ENCODE results near the gene GAREM1.
A peak's percentile ranks its signal among the peaks of the same experiment; 100 is the strongest.

Gene GAREM1

DNA sequence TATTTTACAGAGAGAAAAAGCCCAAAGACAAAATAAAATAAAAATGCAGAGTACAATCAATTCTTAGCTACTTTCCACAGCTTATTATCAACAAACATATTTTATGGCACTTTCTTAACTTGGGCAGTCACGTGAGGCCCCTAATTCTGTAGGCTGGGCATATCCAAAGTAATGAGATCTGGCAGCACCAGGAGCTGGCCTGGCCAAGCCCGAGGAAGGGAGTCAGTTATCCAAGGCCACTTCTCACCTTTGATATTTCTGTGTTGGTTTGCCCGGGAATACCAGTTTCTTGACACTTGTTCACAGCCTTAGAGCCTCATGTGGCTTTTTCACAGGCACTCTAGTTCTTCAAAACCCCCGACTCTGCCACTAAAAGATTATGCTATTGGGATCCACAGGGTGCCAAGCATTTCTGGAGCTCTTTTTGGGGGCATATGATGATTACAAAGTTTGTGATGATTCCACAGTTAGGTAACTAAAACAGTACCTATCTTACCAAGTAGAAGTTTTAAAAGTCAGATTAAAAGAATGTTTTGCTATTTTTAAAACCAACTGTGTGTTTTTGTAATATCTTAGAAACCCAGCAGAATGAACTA, 190.4 kb downstream of the GAREM1 start:
- no peak for DNase-seq
- intact Hi-C loops (cut with DNase I) = no loop called here

DNA sequence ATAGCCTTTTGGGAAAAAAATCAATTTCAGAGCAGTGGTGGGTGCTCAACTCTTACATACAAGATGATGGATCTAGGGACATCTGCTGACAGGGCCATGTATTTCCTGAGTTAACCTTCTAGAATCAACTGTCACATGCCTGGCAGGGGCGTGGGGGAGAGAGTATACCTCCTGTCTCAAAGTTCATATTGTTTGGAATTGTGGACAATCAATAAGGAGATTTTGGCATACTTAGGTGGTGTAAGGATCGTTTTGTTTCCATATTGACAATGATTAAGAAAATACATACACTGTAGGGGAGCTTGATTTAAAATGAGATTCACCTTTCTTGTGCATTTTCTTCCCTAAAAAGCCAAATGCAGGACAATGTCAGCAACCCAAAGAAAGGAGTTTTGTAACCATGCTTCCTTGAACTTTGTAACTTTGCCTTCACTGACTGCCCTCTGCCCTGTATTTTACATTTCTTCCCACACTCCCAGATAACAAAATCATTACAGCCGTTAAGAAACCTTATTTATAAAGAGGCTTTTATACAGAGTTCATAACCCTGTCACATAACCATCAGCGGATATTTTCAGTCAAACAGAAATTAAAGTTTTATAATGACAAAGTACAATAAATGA, 192.4 kb downstream of the GAREM1 start:
- DNase-seq = no peak
- intact Hi-C loops (cut with DNase I) = no loop called here

DNA sequence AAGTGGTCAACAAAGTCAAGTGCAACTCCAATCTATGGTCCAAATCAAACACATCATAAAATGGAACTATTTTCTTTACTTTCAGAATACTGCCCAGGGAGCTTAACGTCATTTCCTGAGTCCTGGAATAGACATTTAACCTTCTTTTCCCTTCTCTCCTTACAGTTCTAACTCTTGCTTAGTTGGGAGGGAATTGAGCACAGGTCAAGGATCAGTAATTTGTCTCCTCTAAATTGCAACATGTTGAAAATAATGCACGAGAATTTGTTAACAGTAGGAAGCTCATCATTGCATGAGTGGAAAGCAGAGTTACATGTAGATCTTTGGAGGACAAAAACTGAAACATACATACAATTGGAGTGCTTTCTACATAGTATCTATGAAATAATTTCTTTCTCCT, 193.1 kb downstream of the GAREM1 start:
- no peak for DNase-seq
- intact Hi-C loops (cut with DNase I) = no loop called here

DNA sequence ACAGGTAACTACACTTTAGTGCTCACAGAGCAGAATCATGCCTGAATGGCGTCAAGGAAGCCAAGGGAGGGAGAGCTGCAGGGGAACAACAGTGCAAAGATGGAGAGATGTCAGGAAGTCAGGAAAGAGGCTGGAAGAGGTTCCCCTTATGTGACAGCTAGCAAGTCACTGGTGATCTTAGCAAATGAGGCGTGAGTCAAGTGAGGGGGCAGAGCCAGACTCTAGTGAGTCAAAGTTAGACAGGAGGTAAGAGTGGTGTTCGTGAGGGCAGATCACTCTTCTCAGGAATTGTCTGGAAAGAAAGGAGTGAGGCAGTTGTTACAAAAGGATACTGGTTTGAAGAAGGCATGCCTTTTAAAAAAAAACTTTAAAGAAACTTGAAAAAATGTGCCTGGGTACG, 193.8 kb downstream of the GAREM1 start:
- intact Hi-C loops (cut with DNase I) = no loop called here
- DNase-seq = peak in 19 of 42 donors; percentile 15 to 69 (median 39)

DNA sequence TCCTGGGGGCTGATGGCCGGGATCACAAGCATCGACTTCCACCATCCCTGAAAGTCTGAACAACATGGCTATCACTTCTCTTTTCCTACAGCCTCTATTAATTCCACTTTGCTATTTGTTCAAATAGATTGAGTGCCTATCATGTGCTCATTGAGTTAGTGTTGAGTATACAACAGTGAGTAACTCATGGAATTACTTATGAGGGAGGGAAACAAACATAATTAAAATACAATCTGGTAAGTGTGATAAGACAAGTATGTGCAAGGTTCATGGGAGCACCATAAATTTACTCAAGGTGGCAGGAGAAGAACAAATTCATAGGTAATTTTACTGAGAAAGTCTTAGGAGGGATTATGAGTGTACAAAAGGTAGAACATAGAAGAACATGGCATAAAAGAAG, 194.4 kb downstream of the GAREM1 start:
- intact Hi-C loops (cut with DNase I) = no loop called here
- DNase-seq = no peak

DNA sequence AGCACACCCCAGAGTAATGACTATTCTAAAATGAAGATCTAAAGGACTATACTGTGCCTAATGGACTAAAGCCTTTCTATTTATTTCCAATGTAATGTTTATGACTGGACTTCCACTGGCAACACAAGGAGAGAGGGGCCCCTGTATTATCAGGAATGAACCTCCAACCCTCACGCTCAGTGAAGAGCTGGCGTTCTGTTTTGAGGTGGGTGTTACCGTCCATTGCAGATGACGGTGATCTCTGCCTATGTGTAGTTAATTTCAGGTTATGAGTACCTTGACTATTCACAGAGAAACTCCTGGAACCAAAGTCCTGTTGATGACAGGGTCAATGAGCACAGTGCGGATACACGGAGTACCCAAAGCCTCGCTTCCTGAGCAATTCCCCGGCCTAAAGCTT, 195.5 kb downstream of the GAREM1 start:
- no peak for DNase-seq

DNA sequence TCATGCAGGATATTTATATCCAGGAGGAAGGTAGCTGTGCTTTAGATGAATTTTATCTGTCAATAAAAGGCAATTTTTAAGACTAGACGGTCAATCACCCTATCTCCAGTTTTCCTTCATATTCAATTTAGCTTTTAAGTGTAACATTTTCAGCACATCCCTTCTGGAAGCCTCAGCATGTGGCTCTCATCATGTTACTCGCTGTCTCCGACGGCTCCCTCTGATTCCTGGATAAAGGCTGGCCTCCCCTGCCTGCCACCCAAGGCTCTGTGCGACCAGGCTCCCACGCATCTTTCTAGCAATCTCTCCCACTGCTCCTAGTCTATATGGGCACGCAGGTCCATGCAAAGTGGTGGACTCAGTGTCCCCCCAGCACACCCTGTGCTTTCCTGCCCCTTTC, 196.4 kb downstream of the GAREM1 start:
- DNase-seq = no peak
- intact Hi-C loops (cut with DNase I) = loop anchor here (5.0 kb wide), 2 partner anchors 198 to 278 kb away; partner anchors contain the start of gene GAREM1

More for the DNA sequence above, 195.5 kb downstream of the GAREM1 start:
- intact Hi-C loops (cut with DNase I) = no loop called here

DNA sequence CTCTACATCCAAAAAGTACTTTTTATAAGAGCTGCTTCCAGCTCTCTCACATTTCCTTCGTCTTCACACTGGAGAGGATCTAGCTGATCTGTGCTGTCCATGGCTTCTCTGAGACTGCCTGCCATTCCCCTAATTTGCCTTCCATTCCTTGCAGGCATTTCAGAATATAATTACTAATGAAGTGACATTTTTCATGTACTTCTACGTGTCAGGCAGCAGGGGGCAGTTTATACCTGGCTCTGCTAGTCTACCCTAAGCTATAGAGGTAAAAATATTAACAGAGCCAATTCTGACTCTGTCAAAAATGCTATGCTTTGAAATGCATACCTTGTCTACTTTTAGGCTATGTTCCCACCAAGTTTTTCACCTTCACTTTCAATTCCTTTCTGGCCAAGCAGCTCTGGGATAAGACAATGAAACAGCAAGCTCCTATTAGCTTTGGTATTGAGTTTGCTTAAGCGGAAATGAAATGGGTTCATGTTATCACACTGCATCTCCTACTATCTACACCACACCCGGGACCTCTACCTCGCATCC, 198.9 kb downstream of the GAREM1 start:
- DNase-seq = peak in 33 of 42 donors; percentile 15 to 76 (median 50)
- intact Hi-C loops (cut with DNase I) = loop anchor here (5.0 kb wide), 2 partner anchors 201 to 281 kb away; partner anchors contain the start of gene GAREM1

DNA sequence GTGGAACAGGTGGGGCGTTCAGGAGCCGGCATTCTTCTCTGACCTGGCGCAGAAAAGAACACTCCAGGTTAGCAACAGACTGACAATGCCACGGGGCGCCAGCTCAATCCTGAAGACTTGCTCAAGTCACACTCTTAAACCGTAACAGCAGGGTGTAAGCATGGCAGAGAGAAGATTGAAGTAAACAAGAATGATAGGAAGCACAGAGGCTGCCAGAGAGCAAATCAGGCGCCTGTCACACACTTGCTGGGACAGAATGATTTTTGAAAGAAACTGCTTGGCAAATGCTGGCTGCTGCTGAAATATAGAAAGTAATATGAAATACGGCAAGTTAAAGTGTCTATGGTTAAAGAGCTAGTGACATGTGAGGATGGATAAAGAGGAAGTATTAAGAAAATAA, 200.3 kb downstream of the GAREM1 start:
- intact Hi-C loops (cut with DNase I) = loop anchor here (5.0 kb wide), 2 partner anchors 202 to 282 kb away; partner anchors contain the start of gene GAREM1
- no peak for DNase-seq

DNA sequence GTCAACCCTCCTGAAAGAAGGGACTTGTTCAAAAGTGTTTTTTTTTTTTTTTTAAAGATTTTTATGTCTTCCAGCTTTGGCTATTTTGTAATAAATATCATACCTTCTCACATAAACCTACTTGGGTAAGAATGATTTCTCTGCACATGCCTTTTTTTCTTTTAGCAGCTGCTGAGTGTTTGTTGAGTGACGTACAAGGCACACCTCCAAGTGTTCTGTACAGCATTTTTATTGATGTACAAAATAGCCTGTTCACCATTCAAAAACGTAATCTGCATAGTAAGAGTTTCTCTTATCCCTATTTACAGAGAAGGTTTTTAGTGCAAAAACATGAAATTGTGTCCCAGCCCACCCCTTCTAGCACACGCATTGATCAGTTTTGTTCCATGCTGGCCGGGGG, 203.2 kb downstream of the GAREM1 start:
- intact Hi-C loops (cut with DNase I) = no loop called here
- DNase-seq = no peak

DNA sequence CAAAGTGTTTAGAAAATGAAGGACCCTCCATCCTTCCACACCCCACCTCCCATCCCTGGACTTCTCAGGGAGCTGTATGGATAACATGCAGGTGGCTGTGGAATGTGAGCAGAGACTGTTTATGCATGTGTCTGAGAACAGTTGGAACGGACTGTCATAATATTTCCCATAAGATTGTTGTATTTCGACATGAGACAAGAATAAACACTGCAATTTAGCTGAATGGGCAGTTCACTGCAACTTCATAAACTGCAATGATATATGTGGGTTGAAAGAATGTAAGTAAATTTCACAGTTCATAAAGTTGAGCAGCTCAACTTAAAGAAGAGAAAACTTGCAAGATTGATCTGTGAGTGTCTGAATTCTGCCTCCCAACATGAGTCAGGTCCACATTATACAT, 206.3 kb downstream of the GAREM1 start:
- no peak for DNase-seq
- intact Hi-C loops (cut with DNase I) = no loop called here

DNA sequence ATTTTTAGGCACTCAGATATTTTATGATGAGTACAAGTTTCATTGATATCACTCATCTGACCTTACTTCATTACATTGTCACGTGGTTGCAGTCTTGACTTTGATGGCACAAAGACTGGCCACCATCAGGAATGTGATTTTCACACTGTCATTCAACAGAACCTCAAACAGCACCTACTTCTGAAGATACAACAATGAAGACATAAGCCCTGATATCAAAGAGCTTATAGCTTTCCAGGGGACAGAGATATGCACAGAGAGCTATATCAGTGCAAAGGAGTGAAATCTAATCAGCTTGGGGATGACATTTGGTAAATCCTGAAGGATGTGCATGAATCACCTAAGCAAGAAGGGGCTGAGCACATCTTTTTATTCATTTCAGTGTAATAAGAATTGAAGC, 208.6 kb downstream of the GAREM1 start:
- no peak for DNase-seq
- intact Hi-C loops (cut with DNase I) = no loop called here

DNA sequence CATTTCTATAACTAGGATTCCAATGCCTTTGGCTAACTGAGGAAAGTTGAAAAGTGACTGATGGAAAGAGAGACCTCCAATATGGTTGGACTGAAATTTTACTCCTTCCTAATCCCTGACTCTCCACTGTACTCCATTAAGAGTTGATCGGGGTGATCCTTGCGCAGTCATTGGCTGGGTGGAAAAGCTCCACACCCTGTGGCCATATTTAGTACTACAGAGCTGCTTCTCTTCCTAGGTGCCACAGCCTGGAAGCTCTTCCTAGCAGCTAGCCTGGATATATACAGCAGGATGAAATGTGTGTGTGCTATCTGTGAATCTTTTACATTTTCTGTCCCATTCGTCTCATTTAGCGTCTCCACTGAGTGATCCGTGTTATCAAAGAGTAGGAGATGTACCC, 209.7 kb downstream of the GAREM1 start:
- no peak for DNase-seq
- intact Hi-C loops (cut with DNase I) = no loop called here

DNA sequence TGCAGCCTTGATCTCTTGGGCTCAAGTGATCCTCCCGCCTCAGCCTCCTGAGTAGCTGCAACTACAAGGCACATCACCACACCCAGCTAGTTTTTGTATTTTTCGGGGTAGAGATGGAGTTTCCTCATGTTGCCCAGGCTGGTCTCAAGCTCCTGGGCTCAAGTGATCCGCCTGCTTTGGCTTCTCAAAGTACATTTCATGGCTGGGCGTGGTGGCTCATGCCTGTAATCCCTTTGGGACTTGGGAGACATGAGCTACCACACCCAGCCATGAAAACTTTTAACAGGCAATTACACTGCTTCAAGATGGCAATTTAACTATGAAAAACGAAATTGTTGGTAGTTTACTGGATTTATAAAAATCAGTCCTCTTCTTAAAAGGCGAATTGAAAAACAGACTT, 211.1 kb downstream of the GAREM1 start:
- no peak for DNase-seq
- intact Hi-C loops (cut with DNase I) = no loop called here

DNA sequence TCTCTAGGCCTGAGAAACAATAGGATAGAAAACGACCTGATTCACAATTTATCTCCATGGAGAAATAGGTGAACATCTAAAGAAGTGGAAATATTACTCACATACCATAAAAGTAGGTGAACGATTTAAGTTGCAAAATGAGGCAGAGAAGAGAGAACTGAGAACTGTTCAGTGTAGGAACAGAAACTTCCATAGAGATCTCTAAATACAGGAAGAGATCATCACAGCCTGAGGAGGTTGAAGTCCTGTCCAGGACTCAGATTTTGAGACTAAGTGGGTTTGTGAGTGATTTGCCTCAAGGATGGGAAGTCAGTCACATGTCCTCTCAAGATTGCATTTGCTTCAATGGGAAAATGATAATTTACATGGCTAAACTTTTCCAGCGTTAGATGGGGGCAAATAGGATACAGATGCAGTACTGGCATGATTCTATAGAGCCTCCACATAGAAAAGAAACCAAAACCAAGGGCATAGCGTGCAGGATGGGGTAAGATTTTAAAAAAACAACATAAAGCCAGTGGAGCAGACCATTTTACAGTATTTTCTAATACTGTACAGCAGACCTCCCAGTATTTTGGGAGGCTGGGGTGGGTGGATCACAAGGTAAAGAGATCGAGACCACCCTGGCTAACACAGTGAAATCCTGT, 212.0 kb downstream of the GAREM1 start:
- intact Hi-C loops (cut with DNase I) = no loop called here
- no peak for DNase-seq

DNA sequence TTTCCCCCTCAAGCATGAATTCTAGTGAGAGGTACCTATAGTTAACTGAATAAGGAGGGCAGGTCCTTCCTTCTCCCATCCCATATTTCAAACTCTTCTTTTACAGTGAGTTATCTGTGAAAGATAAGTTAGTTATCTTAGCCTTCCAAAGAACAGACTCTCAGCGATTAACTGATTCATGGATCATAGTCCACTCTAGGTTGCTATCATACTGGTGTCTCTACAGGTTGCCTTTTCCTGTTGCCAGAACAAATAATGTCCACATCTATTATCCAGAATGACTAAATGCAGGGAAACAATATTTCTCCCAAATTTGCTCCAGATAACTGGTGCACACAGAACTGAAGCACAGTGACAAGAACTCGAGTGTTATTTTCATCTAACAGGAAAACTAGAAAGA, 212.5 kb downstream of the GAREM1 start:
- DNase-seq = no peak
- intact Hi-C loops (cut with DNase I) = no loop called here

DNA sequence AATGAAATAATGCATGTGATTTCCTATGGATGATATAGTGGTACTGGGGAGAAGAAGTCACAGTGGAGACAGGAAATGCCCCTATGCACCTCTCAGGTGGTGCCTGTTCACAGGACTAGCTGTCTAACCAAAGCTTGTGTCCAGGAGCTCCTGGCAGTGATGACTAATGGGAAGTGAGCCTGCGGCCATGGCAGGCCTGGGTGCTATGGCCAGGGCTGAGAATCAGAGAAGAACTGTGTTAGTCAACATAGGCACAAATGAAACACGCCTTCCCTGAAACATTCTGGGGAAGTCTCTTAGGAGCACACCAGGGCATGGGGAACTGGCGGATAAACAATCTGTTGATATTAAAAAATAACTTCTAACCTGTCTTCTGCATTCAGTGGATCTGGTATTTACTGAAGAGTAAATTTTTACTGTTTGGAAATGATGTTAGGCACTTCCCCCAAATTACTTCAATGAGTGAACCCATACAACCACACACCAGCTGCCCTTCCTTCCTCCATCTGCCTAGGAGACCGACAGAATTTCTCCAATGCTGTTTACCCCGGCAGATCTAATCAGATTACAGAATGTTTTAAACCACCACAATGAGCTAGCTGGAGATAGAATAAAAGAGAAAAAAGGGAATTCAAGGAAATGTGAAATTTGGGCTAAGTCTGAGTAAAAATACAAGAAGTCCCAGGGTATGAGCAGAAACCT, 213.4 kb downstream of the GAREM1 start:
- intact Hi-C loops (cut with DNase I) = no loop called here
- DNase-seq = no peak

DNA sequence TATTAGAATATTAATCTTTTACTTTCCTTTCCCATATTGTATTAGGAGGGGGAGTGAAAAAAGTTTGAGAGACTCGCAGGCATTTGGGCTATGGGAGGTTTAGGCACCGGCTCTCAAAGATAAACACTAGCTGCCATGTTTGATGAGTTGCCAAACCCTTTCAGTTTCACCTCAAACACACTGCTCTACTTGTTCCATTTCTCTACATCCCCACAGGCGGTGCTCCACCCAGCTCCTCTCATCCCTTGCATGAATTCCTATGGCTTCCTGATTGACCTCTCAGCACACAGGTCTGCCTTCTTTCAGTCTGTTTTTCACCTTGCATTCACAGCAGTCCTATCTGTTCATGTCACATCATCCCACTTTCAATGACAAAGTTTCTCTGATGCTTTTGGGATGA, 215.1 kb downstream of the GAREM1 start:
- intact Hi-C loops (cut with DNase I) = no loop called here
- no peak for DNase-seq

DNA sequence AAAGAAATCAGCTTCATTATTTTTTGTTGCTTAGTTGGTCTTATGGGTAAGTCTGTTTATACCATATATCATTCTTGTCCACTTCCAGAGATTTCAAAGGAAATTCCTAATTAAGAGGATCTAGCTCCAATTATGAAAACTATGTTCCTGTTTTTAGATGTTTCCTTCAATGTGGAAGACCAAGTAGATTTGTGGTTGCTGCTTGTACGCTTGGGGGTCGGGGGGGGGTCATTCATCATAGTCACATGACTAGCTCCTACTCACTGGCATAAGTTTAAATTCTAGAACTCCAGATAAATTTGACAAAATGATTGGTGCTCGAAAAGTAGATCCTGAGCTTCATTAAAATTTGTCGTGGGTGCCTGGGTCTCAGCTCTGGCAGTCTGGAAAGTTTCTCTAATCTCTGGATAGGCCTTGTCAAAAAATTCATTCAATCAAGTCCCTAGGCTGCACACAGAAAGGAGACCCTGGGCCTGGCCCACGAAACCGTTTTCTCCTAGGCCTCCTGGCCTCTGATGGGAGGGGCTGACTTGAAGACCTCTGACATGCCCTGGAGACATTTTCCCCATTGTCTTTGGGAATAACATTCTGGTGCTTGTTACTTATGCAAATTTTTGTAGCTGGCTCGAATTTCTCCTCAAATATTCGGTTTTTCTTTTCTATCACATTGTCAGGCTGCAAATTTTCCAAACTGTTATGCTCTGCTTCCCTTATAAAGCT, 218.4 kb downstream of the GAREM1 start:
- DNase-seq = no peak
- intact Hi-C loops (cut with DNase I) = no loop called here

Data from head of caudate nucleus (tissue), 42 donors.